AML-193 (cell line): ENCODE results near the gene DRAXIN.

ENCODE experiments used
- DNase-seq, 2 experiments: peaks; one replicate each; lab custom pipeline; 2025; lab: John Stamatoyannopoulos, UW

DRAXIN gene

GRCh38 chr1:11736746-11737639, 45.5 kb downstream of the DRAXIN start:
- DNase-seq = peak; percentile 97

- no peak for DNase-seq
Measured at GRCh38 chr1:11738096-11738495, 46.6 kb downstream of the DRAXIN start.

- DNase-seq = peak; percentile 66 to 74
Measured at GRCh38 chr1:11738783-11739182, 47.3 kb downstream of the DRAXIN start.

GRCh38 chr1:11740258-11741192, 49.0 kb downstream of the DRAXIN start:
- DNase-seq = peak; percentile 69 to 77

- no peak for DNase-seq
Measured at GRCh38 chr1:11741482-11741881, 50.0 kb downstream of the DRAXIN start.

- DNase-seq = no peak
Measured at GRCh38 chr1:11741919-11742558, 50.5 kb downstream of the DRAXIN start.

- DNase-seq = no peak
Measured at GRCh38 chr1:11744287-11744686, 52.8 kb downstream of the DRAXIN start.

GRCh38 chr1:11746092-11746491, 54.6 kb downstream of the DRAXIN start:
- DNase-seq = no peak

GRCh38 chr1:11746795-11747487, 55.4 kb downstream of the DRAXIN start:
- DNase-seq = no peak

GRCh38 chr1:11748294-11749202, 57.0 kb downstream of the DRAXIN start:
- DNase-seq = no peak

GRCh38 chr1:11749203-11749689, 57.7 kb downstream of the DRAXIN start:
- DNase-seq = peak; percentile 61 to 62

GRCh38 chr1:11749996-11750395, 58.5 kb downstream of the DRAXIN start:
- DNase-seq = no peak

- DNase-seq = no peak
Measured at GRCh38 chr1:11751087-11751486, 59.6 kb downstream of the DRAXIN start.

- DNase-seq = no peak
Measured at GRCh38 chr1:11752359-11753088, 61.0 kb downstream of the DRAXIN start.

- no peak for DNase-seq
Measured at GRCh38 chr1:11753555-11754208, 62.2 kb downstream of the DRAXIN start.

- no peak for DNase-seq
Measured at GRCh38 chr1:11757047-11757446, 65.5 kb downstream of the DRAXIN start.

GRCh38 chr1:11759791-11760190, 68.3 kb downstream of the DRAXIN start:
- no peak for DNase-seq

- no peak for DNase-seq
Measured at GRCh38 chr1:11761285-11761684, 69.8 kb downstream of the DRAXIN start.

GRCh38 chr1:11761988-11762406, 70.5 kb downstream of the DRAXIN start, which contains the start of gene C1orf167:
Gene C1orf167, plus strand, starts transcription at chr1:11762193. Its CDS starts 2,208 bp downstream, at chr1:11764401.
- DNase-seq = no peak
